Kidney (tissue), 14 donors: Measurements from ENCODE around the gene CHMP6. TPM values are rescaled to one million over a fixed set of nuclear protein-coding genes. Genes with fewer than 3 reads are reported as not detected.
A peak's percentile ranks its signal among the peaks of the same experiment; 100 is the strongest.

Experiments used
- DNase-seq, 5 donors: peaks; one replicate each; pipeline ENCODE4 v3.0.0-alpha.2; 2013 to 2020
- FAIRE-seq: peaks from 2 replicates; lab custom pipeline; 2012; peaks lifted over from hg19 to GRCh38; lab: Jason Lieb, UNC
- H3K27ac ChIP-seq, 2 donors: one replicate each; pipeline ENCODE4 v1.7.0; 2013; ENCODE audit warnings: low read depth in 2 of 2, low read length in 2 of 2, inconsistent platforms in 1 of 2
- H3K27me3 ChIP-seq: one replicate; pipeline ENCODE4 v1.7.1; 2013; ENCODE audit warnings: low read length, inconsistent platforms; ENCODE audit not compliant: control insufficient read depth, insufficient read depth
- H3K36me3 ChIP-seq, 3 donors: one replicate each; pipeline versions ENCODE4 v1.7.0 to v1.7.1; 2013; ENCODE audit warnings: low read length in 3 of 3, control low read depth in 1 of 3, inconsistent platforms in 1 of 3; ENCODE audit not compliant: insufficient read depth in 3 of 3, control insufficient read depth in 2 of 3
- H3K4me1 ChIP-seq, 3 donors: one replicate each; pipeline versions ENCODE4 v1.7.0 to v1.7.1; 2013; ENCODE audit warnings: low read length in 3 of 3, inconsistent platforms in 1 of 3, low read depth in 1 of 3; ENCODE audit not compliant: control insufficient read depth in 2 of 3, insufficient read depth in 2 of 3
- H3K4me3 ChIP-seq, 3 donors: one replicate each; pipeline versions ENCODE4 v1.7.0 to v1.8.1; 2013; ENCODE audit warnings: low read length in 3 of 3, control low read depth in 1 of 3, inconsistent platforms in 1 of 3
- H3K9ac ChIP-seq, 3 donors: one replicate each; pipeline versions ENCODE4 v1.7.0 to v1.7.1; 2013; ENCODE audit warnings: low read length in 3 of 3, control low read depth in 1 of 3, inconsistent platforms in 1 of 3
- H3K9me3 ChIP-seq, 3 donors: one replicate each; pipeline versions ENCODE4 v1.7.0 to v1.7.1; 2013; ENCODE audit warnings: low read length in 3 of 3, control low read depth in 1 of 3, inconsistent platforms in 1 of 3; ENCODE audit not compliant: control insufficient read depth in 2 of 3, insufficient read depth in 1 of 3
- CTCF ChIP-seq: IDR thresholded peaks from 3 replicates; pipeline ENCODE4 v1.5.1; 2012; ENCODE audit warnings: mild to moderate bottlenecking, moderate library complexity, borderline replicate concordance; ENCODE audit not compliant: insufficient read depth; ENCODE audit errors: extremely low read depth
- intact Hi-C: fragments of 100-400 bp; cut with DNase I; formaldehyde crosslinking; loops from one replicate; pipeline ENCODE4 v1.11.1; 2022
- polyA plus RNA-seq: library from polyadenylated mRNA; stranded (reverse); fragments of 350-450 nt; fragmentation: Illumina TruSeq; extraction: RNeasy Lipid Tissue Mini Kit (QIAGEN cat#74804); gene quantifications from one replicate; pipeline ENCODE4 v1.2.3, GENCODE V29; 2014; ENCODE audit warnings: low read depth, low replicate concordance; ENCODE audit not compliant: insufficient read depth
- total RNA-seq: library from RNA; stranded (reverse); fragmentation: NEBNext Ultra II Directional; extraction: Animal tissue kit (Norgen Biotek cat#: 25700); gene quantifications from one replicate; pipeline ENCODE4 v1.2.1, GENCODE V29; 2021
- donor health status: control.
- donor health status: control.
- donor health status: control.
- donor health status: control.
- donor health status: control.
- donor health status: DM: yes; HTN: yes; CAD: no.
- donor health status: Normal renal cell carcinoma (clear cell type).

The CHMP6 gene
- total and polyA plus RNA-seq, 2 donors from 2014 or later, result 28.0 to 34.1 TPM

DNA sequence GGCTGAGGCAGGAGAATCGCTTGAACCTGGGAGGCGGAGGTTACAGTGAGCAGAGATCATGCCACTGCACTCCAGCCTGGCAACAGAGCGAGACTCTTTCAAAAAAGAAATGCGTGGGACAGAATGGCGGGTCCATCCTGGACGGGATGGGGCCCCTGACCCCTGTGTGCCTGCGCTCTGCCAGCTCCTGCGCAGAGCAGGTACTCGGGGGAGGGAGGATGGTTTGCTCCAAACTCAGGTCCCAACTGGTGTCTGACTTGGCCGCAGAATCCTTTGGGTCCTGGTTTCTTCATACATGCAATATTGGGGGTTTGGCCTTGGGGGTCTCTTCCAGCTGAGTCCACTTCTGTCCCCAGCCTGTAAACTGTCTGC lies 10.4 kb downstream of the CHMP6 start:
- TF ChIP-seq CTCF, result no peak
- Histone ChIP-seq H3K9me3 (no peaks in the 10 kb centered on the region), H3K4me3 (no peak overlapping the region), H3K27ac (no peak overlapping the region), H3K4me1 (peaks cover 0 to 10% (median 4%) of the 10 kb centered on the region in 3 donors), H3K9ac (no peak overlapping the region), H3K36me3 (peaks cover 0 to 15% (median 0%) of the 10 kb centered on the region in 3 donors), H3K27me3 (peaks cover 8% of the 10 kb centered on the region)
- peak in 1 of 5 donors; percentile 54 for DNase-seq
- intact Hi-C loops, result no loop called here
- FAIRE-seq, result no peak

GRCh38 chr17:81002409-81003361 lies 11.0 kb downstream of the CHMP6 start:
- peak; percentile 48 to 84 (median 64) for DNase-seq
- no peaks in the 10 kb centered on the region for H3K9me3 ChIP-seq
- intact Hi-C loops, result no loop called here
- peaks cover 0 to 9% (median 0%) of the 10 kb centered on the region in 3 donors for H3K36me3 ChIP-seq
- H3K4me1 ChIP-seq, result peaks cover 0 to 10% (median 4%) of the 10 kb centered on the region in 3 donors
- H3K9ac ChIP-seq, result no peak overlapping the region
- TF ChIP-seq CTCF, result no peak
- peaks cover 8% of the 10 kb centered on the region for H3K27me3 ChIP-seq
- no peak for FAIRE-seq
- H3K27ac ChIP-seq, result no peak overlapping the region
- no peak overlapping the region for H3K4me3 ChIP-seq

GRCh38 chr17:81003711-81004475 lies 12.3 kb downstream of the CHMP6 start:
- Histone ChIP-seq H3K9ac (no peak overlapping the region), H3K4me1 (peaks cover 0 to 10% (median 4%) of the 10 kb centered on the region in 3 donors), H3K27ac (no peak overlapping the region), H3K36me3 (peaks cover 0 to 3% (median 0%) of the 10 kb centered on the region in 3 donors), H3K4me3 (no peak overlapping the region), H3K27me3 (peaks cover 8% of the 10 kb centered on the region), H3K9me3 (no peaks in the 10 kb centered on the region)
- no peak for TF ChIP-seq CTCF
- intact Hi-C loops, result no loop called here
- FAIRE-seq (no peak), DNase-seq (peak; percentile 44 to 70 (median 62))
